Activated CD4-positive, CD25-positive, alpha-beta regulatory T cell treated with anti-CD3 and anti-CD28 coated beads, Interleukin-2, amount 50 U/mL, for 72 hours (primary cell): Measurements from ENCODE around the gene KRTAP19-4.
"Not testable (repeated sequence)": the region's sequence is repeated elsewhere in the genome, so short reads cannot be mapped to it uniquely, and the experiment has no call there.

Experiments
- DNase-seq: peaks from one replicate; pipeline ENCODE4 v3.0.0; 2021

KRTAP19-4 gene

GRCh38 chr21:30497065-30497464 is at the start of gene KRTAP19-4:
Gene KRTAP19-4 (minus strand): TSS chr21:30497165. CDS start chr21:30497110, 55 bp downstream.
- DNase-seq = no peak

- DNase-seq = no peak
These were observed 44.8 kb upstream of the KRTAP19-4 start, which contains the start of gene KRTAP19-6 for GRCh38 chr21:30541764-30542163. Gene KRTAP19-6 (minus strand): TSS chr21:30541864. CDS start chr21:30541833, 31 bp downstream.

GRCh38 chr21:30518876-30519275 is 21.9 kb upstream of the KRTAP19-4 start:
- no peak for DNase-seq

GRCh38 chr21:30515681-30516080 is 18.7 kb upstream of the KRTAP19-4 start:
- DNase-seq = no peak

GRCh38 chr21:30505621-30506205 is 8.7 kb upstream of the KRTAP19-4 start:
- DNase-seq = not testable (repeated sequence)

GRCh38 chr21:30502041-30502440 is 5.1 kb upstream of the KRTAP19-4 start, which contains the start of gene KRTAP19-5:
Gene KRTAP19-5 (minus strand): TSS chr21:30502141. CDS start chr21:30502090, 51 bp downstream.
- no peak for DNase-seq

- DNase-seq = no peak
These were observed 5.0 kb downstream of the KRTAP19-4 start, which contains the start of gene KRTAP19-3 for GRCh38 chr21:30491963-30492428. Gene KRTAP19-3 (minus strand): TSS chr21:30492013. CDS start chr21:30491957, 56 bp downstream.

GRCh38 chr21:30487336-30487735 is 9.6 kb downstream of the KRTAP19-4 start, which contains the start of gene KRTAP19-2:
Gene KRTAP19-2 (minus strand): TSS chr21:30487436. CDS start chr21:30487348, 88 bp downstream.
- no peak for DNase-seq

- DNase-seq = no peak
These were observed 10.8 kb downstream of the KRTAP19-4 start for GRCh38 chr21:30486180-30486579.

- no peak for DNase-seq
These were observed 14.8 kb downstream of the KRTAP19-4 start for GRCh38 chr21:30482130-30482529.

- no peak for DNase-seq
These were observed 16.8 kb downstream of the KRTAP19-4 start, which contains the start of gene KRTAP19-1 for GRCh38 chr21:30480145-30480544. Gene KRTAP19-1 (minus strand): TSS chr21:30480367. CDS start chr21:30480317, 50 bp downstream.

- DNase-seq = no peak
These were observed 17.7 kb downstream of the KRTAP19-4 start for GRCh38 chr21:30479259-30479658.

GRCh38 chr21:30478004-30478403 is 19.0 kb downstream of the KRTAP19-4 start:
- no peak for DNase-seq

GRCh38 chr21:30468900-30469714 is 27.9 kb downstream of the KRTAP19-4 start:
- no peak for DNase-seq

GRCh38 chr21:30463713-30464112 is 33.3 kb downstream of the KRTAP19-4 start:
- DNase-seq = no peak

GRCh38 chr21:30448514-30448913 is 48.5 kb downstream of the KRTAP19-4 start:
- no peak for DNase-seq

GRCh38 chr21:30447056-30447455 is 49.9 kb downstream of the KRTAP19-4 start:
- DNase-seq = no peak
